ENCODE measurements around the gene LRRC17. TPM values are rescaled to one million over a fixed set of nuclear protein-coding genes. Genes with fewer than 3 reads are reported as not detected.

The LRRC17 gene
- total and polyA plus RNA-seq, 2 experiments from 2014 or later: 20.4 to 40.8 TPM

DNA sequence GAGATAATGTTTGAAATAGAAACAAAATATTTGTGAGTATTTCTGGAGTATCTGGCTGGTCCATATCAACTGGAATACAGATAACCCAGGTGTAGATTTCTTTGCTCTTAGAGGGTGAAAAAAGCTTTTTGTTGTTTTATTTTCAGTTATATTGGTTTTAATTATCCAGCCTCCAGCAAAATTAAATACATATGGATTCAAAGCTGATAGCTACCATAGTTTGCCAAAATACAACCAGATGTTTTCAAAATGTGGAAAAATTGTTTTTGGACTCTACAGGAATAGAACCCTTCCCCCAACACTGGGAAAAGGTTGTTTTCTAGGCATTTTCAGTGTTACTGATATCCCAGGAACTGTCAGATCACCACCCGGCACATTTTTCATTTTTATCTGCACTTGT lies 30.1 kb downstream of the LRRC17 start:
- Histone ChIP-seq H3K36me3 (replicated peaks; ENCODE audit: insufficient read depth, low read depth) (no peaks in the 10 kb centered on the region), H3K4me3 (no peak overlapping the region), H3K27ac (peak overlapping the region; percentile 7), H3K9me3 (ENCODE audit: low read depth) (no peaks in the 10 kb centered on the region), H4K20me1 (ENCODE audit: insufficient read depth, poor library complexity, severe bottlenecking) (no peaks in the 10 kb centered on the region), H2AFZ (no peak overlapping the region), H3K79me2 (no peaks in the 10 kb centered on the region), H3K9me2 (replicated peaks; ENCODE audit: insufficient read depth) (no peaks in the 10 kb centered on the region), H3K4me1 (ENCODE audit: insufficient read depth) (peaks cover 6% of the 10 kb centered on the region), H3K27me3 (no peaks in the 10 kb centered on the region), H3K4me2 (no peak overlapping the region)
- WGBS (ENCODE audit: low lambda C conversion rate, missing lambda C conversion rate): 64% methylated on average over 1 of the region's 1 CpG
- no peak for DNase-seq (ENCODE audit: low spot score)
- no peak for TF ChIP-seq EZH2phosphoT487 (IDR thresholded peaks at IDR 0.05; ENCODE audit: low read depth, severe bottlenecking, unreplicated experiment)
- no peak for TF ChIP-seq EZH2 (IDR thresholded peaks at IDR 0.05; ENCODE audit: borderline replicate concordance)
- TF ChIP-seq, protein P1, sequence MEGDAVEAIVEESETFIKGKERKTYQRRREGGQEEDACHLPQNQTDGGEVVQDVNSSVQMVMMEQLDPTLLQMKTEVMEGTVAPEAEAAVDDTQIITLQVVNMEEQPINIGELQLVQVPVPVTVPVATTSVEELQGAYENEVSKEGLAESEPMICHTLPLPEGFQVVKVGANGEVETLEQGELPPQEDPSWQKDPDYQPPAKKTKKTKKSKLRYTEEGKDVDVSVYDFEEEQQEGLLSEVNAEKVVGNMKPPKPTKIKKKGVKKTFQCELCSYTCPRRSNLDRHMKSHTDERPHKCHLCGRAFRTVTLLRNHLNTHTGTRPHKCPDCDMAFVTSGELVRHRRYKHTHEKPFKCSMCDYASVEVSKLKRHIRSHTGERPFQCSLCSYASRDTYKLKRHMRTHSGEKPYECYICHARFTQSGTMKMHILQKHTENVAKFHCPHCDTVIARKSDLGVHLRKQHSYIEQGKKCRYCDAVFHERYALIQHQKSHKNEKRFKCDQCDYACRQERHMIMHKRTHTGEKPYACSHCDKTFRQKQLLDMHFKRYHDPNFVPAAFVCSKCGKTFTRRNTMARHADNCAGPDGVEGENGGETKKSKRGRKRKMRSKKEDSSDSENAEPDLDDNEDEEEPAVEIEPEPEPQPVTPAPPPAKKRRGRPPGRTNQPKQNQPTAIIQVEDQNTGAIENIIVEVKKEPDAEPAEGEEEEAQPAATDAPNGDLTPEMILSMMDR (IDR thresholded peaks at IDR 0.05; ENCODE audit: poor library complexity): no peak

DNA sequence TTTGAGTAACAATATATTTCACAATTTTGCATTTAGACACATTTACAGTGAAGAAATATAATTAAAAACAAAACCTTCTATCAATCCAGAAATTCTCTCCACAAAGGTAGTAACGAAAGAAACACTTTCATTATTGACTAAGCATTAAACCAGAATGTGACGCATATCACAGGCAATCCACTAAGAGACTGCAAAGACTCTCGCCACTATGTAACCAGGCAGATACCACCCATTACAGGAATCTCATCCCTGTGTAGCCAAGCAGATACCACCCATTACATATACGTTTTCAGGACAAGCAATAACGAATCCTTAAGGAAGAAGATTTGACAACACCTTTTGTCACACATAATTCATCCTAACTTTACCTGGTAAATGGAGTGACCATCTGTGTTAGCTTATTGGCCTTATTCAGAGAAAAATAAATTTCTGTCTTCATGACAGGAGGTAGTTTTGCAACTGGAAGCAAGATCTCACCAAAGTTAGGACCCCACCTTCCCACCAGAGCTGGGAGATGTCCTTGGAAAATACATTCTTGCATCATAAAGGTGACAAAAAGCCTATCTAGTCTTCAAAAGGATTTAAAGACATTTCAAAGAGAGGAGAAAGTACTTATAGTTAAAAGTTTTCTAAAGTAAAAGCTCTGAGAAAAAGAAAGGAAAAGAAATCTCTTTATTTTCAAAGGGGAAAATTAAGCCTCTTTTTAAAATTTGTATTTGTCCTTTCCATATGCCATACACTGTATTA lies 30.8 kb downstream of the LRRC17 start:
- Histone ChIP-seq H3K27ac (no peak overlapping the region), H3K79me2 (no peaks in the 10 kb centered on the region), H3K9me2 (replicated peaks; ENCODE audit: insufficient read depth) (no peaks in the 10 kb centered on the region), H4K20me1 (ENCODE audit: insufficient read depth, poor library complexity, severe bottlenecking) (no peaks in the 10 kb centered on the region), H3K4me3 (no peak overlapping the region), H2AFZ (no peak overlapping the region), H3K4me1 (ENCODE audit: insufficient read depth) (peaks cover 3% of the 10 kb centered on the region), H3K36me3 (replicated peaks; ENCODE audit: insufficient read depth, low read depth) (no peaks in the 10 kb centered on the region), H3K9me3 (ENCODE audit: low read depth) (no peaks in the 10 kb centered on the region), H3K27me3 (no peaks in the 10 kb centered on the region), H3K4me2 (no peak overlapping the region)
- TF ChIP-seq, protein P1 (IDR thresholded peaks at IDR 0.05; ENCODE audit: poor library complexity): no peak
- TF ChIP-seq EZH2 (IDR thresholded peaks at IDR 0.05; ENCODE audit: borderline replicate concordance): no peak
- no peak for TF ChIP-seq EZH2phosphoT487 (IDR thresholded peaks at IDR 0.05; ENCODE audit: low read depth, severe bottlenecking, unreplicated experiment)
- 72% methylated on average over 5 of the region's 5 CpGs for WGBS (ENCODE audit: low lambda C conversion rate, missing lambda C conversion rate)
- no peak for DNase-seq (ENCODE audit: low spot score)

DNA sequence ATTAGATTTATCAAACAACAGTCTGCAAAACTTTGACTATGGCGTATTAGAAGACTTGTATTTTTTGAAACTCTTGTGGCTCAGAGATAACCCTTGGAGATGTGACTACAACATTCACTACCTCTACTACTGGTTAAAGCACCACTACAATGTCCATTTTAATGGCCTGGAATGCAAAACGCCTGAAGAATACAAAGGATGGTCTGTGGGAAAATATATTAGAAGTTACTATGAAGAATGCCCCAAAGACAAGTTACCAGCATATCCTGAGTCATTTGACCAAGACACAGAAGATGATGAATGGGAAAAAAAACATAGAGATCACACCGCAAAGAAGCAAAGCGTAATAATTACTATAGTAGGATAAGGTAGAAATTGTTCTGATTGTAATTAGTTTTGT lies 31.4 kb downstream of the LRRC17 start:
- Histone ChIP-seq H3K4me2 (no peak overlapping the region), H3K4me1 (ENCODE audit: insufficient read depth) (no peaks in the 10 kb centered on the region), H3K4me3 (no peak overlapping the region), H3K27me3 (no peaks in the 10 kb centered on the region), H3K9me2 (replicated peaks; ENCODE audit: insufficient read depth) (no peaks in the 10 kb centered on the region), H4K20me1 (ENCODE audit: insufficient read depth, poor library complexity, severe bottlenecking) (no peaks in the 10 kb centered on the region), H3K36me3 (replicated peaks; ENCODE audit: insufficient read depth, low read depth) (no peaks in the 10 kb centered on the region), H3K9me3 (ENCODE audit: low read depth) (no peaks in the 10 kb centered on the region), H2AFZ (no peak overlapping the region), H3K27ac (no peak overlapping the region), H3K79me2 (no peaks in the 10 kb centered on the region)
- TF ChIP-seq, protein P1 (IDR thresholded peaks at IDR 0.05; ENCODE audit: poor library complexity): no peak
- TF ChIP-seq EZH2phosphoT487 (IDR thresholded peaks at IDR 0.05; ENCODE audit: low read depth, severe bottlenecking, unreplicated experiment) (no peak), EZH2 (IDR thresholded peaks at IDR 0.05; ENCODE audit: borderline replicate concordance) (no peak)
- no peak for DNase-seq (ENCODE audit: low spot score)
- WGBS (ENCODE audit: low lambda C conversion rate, missing lambda C conversion rate): 90% methylated on average over 4 of the region's 4 CpGs
